ENCODE measurements around the gene C11orf65. TPM values are rescaled to one million over a fixed set of nuclear protein-coding genes. Genes with fewer than 3 reads are reported as not detected.
A peak's percentile ranks its signal among the peaks of the same experiment; 100 is the strongest.

C11orf65 gene
- total RNA-seq, 1 donor from 2014 or later, result 1.1 TPM

- DNase-seq (ENCODE audit: low spot score in 2 of 2, unreplicated experiment in 2 of 2), result no peak
- H3K36me3 Mint-ChIP-seq, result no peaks in the 10 kb centered on the region
- no peaks in the 10 kb centered on the region for H3K27me3 Mint-ChIP-seq (ENCODE audit: low read depth)
- H3K4me3 Mint-ChIP-seq, result no peak overlapping the region
- no peak for TF ChIP-seq CTCF (IDR thresholded peaks at IDR 0.05; ENCODE audit: unreplicated experiment)
- peak overlapping the region; percentile 89 for H3K27ac Mint-ChIP-seq
- no peaks in the 10 kb centered on the region for H3K9me3 Mint-ChIP-seq
- peaks cover 42% of the 10 kb centered on the region for H3K4me1 Mint-ChIP-seq
These were observed 34.1 kb upstream of the C11orf65 start for GRCh38 chr11:108501396-108501795.

DNA sequence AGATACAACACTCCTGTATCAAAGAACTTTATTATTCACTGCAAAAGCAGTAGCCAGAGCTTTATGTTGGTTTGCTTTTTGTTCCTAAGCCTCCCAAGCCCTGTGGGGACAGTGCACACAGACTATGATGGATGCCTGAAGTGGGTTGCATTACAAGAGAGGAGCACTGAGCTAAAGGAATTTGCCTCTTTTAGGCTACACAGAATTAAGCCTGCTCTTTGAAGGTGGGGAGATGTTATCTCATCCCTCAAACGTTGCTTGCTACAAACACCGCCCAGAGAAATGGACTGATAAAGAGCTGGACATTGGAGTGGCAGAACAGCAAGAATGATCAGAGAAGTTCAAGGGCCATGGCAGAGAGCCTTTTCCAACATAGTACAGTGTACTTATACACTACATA is 33.4 kb upstream of the C11orf65 start:
- peaks cover 45% of the 10 kb centered on the region for H3K4me1 Mint-ChIP-seq
- H3K36me3 Mint-ChIP-seq, result no peaks in the 10 kb centered on the region
- TF ChIP-seq CTCF (IDR thresholded peaks at IDR 0.05; ENCODE audit: unreplicated experiment), result no peak
- no peak overlapping the region for H3K4me3 Mint-ChIP-seq
- no peaks in the 10 kb centered on the region for H3K9me3 Mint-ChIP-seq
- no peaks in the 10 kb centered on the region for H3K27me3 Mint-ChIP-seq (ENCODE audit: low read depth)
- peak overlapping the region; percentile 89 for H3K27ac Mint-ChIP-seq
- no peak for DNase-seq (ENCODE audit: low spot score in 2 of 2, unreplicated experiment in 2 of 2)

GRCh38 chr11:108500169-108500568 is 32.8 kb upstream of the C11orf65 start:
- Mint-ChIP-seq H3K4me1 (peaks cover 48% of the 10 kb centered on the region), H3K27me3 (ENCODE audit: low read depth) (no peaks in the 10 kb centered on the region), H3K27ac (peak overlapping the region; percentile 89), H3K4me3 (peak overlapping the region; percentile 49), H3K36me3 (no peaks in the 10 kb centered on the region), H3K9me3 (no peaks in the 10 kb centered on the region)
- DNase-seq (ENCODE audit: low spot score in 2 of 2, unreplicated experiment in 2 of 2), result no peak
- no peak for TF ChIP-seq CTCF (IDR thresholded peaks at IDR 0.05; ENCODE audit: unreplicated experiment)

GRCh38 chr11:108498816-108499408 is 31.6 kb upstream of the C11orf65 start:
- Mint-ChIP-seq H3K36me3 (peaks cover 2% of the 10 kb centered on the region), H3K4me3 (peak overlapping the region; percentile 75), H3K9me3 (no peaks in the 10 kb centered on the region), H3K27ac (peak overlapping the region; percentile 91), H3K4me1 (peaks cover 53% of the 10 kb centered on the region), H3K27me3 (ENCODE audit: low read depth) (no peaks in the 10 kb centered on the region)
- no peak for DNase-seq (ENCODE audit: low spot score in 2 of 2, unreplicated experiment in 2 of 2)
- TF ChIP-seq CTCF (IDR thresholded peaks at IDR 0.05; ENCODE audit: unreplicated experiment), result no peak

DNA sequence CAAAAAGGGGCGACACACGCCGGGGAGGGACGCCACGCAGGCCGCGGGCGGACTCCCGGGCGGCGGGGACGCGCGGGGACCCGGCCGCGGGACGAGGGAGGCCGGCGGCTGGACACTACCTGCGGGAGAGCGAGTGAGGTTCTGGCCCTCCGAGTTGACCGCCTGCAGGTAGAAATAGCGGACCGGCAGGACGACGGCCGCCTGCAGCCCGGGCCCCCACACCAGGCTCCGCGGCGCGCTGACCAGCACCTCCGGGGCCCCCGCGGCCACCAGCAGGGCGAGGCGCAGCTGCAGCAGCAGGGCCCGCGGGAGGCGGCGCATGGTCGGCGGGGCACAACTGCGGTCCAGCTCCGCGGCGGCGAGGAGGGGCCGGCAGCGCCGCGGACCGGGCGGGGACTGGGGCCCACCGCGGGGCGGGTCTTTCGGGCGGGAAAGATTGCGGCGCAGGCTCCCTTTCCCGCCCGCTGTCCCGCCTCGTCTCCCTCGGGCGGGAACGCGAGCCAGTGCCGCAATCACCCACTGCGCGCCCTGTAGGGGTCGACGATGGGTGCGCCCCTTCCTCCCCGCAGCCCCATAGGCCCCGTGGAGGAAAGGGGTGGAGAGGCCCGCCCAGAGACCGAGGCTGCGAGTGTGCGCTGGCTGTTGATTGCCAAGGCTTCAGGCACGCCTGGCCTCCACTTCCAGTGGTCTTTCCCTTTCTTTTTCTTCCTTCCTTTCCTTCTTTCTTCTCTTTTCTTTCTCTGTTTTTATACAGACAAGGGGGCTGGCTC is 30.9 kb upstream of the C11orf65 start, which contains the start of gene POGLUT3:
TSS of gene POGLUT3 (minus strand) at position 339 of the 770 bp plus-strand sequence. CDS start at position 321, 18 bp downstream.
- peak; percentile 47 to 72 for DNase-seq (ENCODE audit: low spot score in 2 of 2, unreplicated experiment in 2 of 2)
- H3K36me3 Mint-ChIP-seq, result peaks cover 2% of the 10 kb centered on the region
- H3K4me3 Mint-ChIP-seq, result peak within 1 kb of the TSS; percentile 92
- no peaks in the 10 kb centered on the region for H3K9me3 Mint-ChIP-seq
- no peak for TF ChIP-seq CTCF (IDR thresholded peaks at IDR 0.05; ENCODE audit: unreplicated experiment)
- H3K4me1 Mint-ChIP-seq, result peaks cover 53% of the 10 kb centered on the region
- peak within 1 kb of the TSS; percentile 99 for H3K27ac Mint-ChIP-seq
- H3K27me3 Mint-ChIP-seq (ENCODE audit: low read depth), result no peaks in the 10 kb centered on the region
